HG03280 (cell line): ENCODE measurements around the gene KAZN.

ENCODE experiments used
- ATAC-seq: cut with Tn5 transposase; IDR thresholded peaks from one replicate; pipeline ENCODE4 v1.9.1; 2021; ENCODE audit warnings: mild to moderate bottlenecking, moderate library complexity; ENCODE audit not compliant: unreplicated experiment

KAZN gene

GRCh38 chr1:14989931-14990728, 391.6 kb downstream of the KAZN start:
- ATAC-seq, result no peak

GRCh38 chr1:14993414-14993813, 394.9 kb downstream of the KAZN start:
- no peak for ATAC-seq

- ATAC-seq, result no peak
Observed at GRCh38 chr1:14994148-14994547, 395.7 kb downstream of the KAZN start.

- ATAC-seq, result no peak
Observed at GRCh38 chr1:14994841-14995437, 396.5 kb downstream of the KAZN start.

GRCh38 chr1:14996133-14997050, 397.9 kb downstream of the KAZN start:
- ATAC-seq, result no peak

GRCh38 chr1:14997646-14998276, 399.3 kb downstream of the KAZN start:
- no peak for ATAC-seq

GRCh38 chr1:14999441-14999840, 401.0 kb downstream of the KAZN start:
- no peak for ATAC-seq

GRCh38 chr1:15000030-15000429, 401.5 kb downstream of the KAZN start:
- ATAC-seq, result no peak

GRCh38 chr1:15000671-15001070, 402.2 kb downstream of the KAZN start:
- no peak for ATAC-seq

GRCh38 chr1:15001317-15001915, 402.9 kb downstream of the KAZN start:
- ATAC-seq, result no peak

- ATAC-seq, result no peak
Observed at GRCh38 chr1:15002325-15002724, 403.8 kb downstream of the KAZN start.

GRCh38 chr1:15004396-15004795, 405.9 kb downstream of the KAZN start:
- no peak for ATAC-seq

- no peak for ATAC-seq
Observed at GRCh38 chr1:15005116-15005515, 406.6 kb downstream of the KAZN start.

- ATAC-seq, result no peak
Observed at GRCh38 chr1:15007368-15007767, 408.9 kb downstream of the KAZN start.

GRCh38 chr1:15007842-15008241, 409.4 kb downstream of the KAZN start:
- ATAC-seq, result no peak

GRCh38 chr1:15008783-15009729, 410.6 kb downstream of the KAZN start:
- no peak for ATAC-seq

GRCh38 chr1:15011160-15011559, 412.7 kb downstream of the KAZN start:
- no peak for ATAC-seq

GRCh38 chr1:15011661-15012060, 413.2 kb downstream of the KAZN start:
- ATAC-seq, result no peak

- no peak for ATAC-seq
Observed at GRCh38 chr1:15012822-15013221, 414.3 kb downstream of the KAZN start.

- ATAC-seq, result no peak
Observed at GRCh38 chr1:15013767-15014166, 415.3 kb downstream of the KAZN start.
